Fibroblast of lung (primary cell): ENCODE measurements around the gene KRT8. TPM values are rescaled to one million over a fixed set of nuclear protein-coding genes. Genes with fewer than 3 reads are reported as not detected.

Experiments
- DNase-seq, 2 donors: peaks; one replicate each; pipeline versions ENCODE4 v3.0.0 to v3.0.0-alpha.2; 2010; ENCODE audit warnings: low read depth in 2 of 2
- H2AFZ ChIP-seq: 2 replicates; pipeline ENCODE4 v1.5.1; 2012; ENCODE audit warnings: low read length, control low read depth, inconsistent platforms
- H3K27ac ChIP-seq: 2 replicates; pipeline ENCODE4 v1.5.1; 2011; ENCODE audit warnings: low read length, control low read depth; ENCODE audit not compliant: insufficient read depth
- H3K27me3 ChIP-seq: 2 replicates; pipeline ENCODE4 v1.5.1; 2011; ENCODE audit warnings: mild to moderate bottlenecking, low read length; ENCODE audit not compliant: control insufficient read depth, insufficient read depth
- H3K36me3 ChIP-seq: 2 replicates; pipeline ENCODE4 v1.5.1; 2011; ENCODE audit warnings: low read length; ENCODE audit not compliant: control insufficient read depth, insufficient read depth
- H3K4me1 ChIP-seq: 2 replicates; pipeline ENCODE4 v1.5.1; 2011; ENCODE audit warnings: low read length; ENCODE audit not compliant: control insufficient read depth, insufficient read depth; ENCODE audit errors: extremely low read depth
- H3K4me2 ChIP-seq: 2 replicates; pipeline ENCODE4 v1.5.1; 2011; ENCODE audit warnings: low read length, control low read depth; ENCODE audit not compliant: insufficient read depth; ENCODE audit errors: extremely low read depth
- H3K4me3 ChIP-seq, 4 experiments: fragments of 200-600 bp in 1 of 4; sonication (generic) in 1 of 4; replicated peaks in 1 of 4; 2 replicates each; pipeline ENCODE4 v1.5.1; 2011 to 2016; ENCODE audit warnings: low read length in 4 of 4, low read depth in 3 of 4, mild to moderate bottlenecking in 3 of 4, control low read depth in 2 of 4, inconsistent platforms in 1 of 4, mixed read lengths in 1 of 4; ENCODE audit not compliant: insufficient read depth in 1 of 4; ENCODE audit errors: control extremely low read depth in 1 of 4
- H3K79me2 ChIP-seq: 2 replicates; pipeline ENCODE4 v1.5.1; 2012; ENCODE audit warnings: mild to moderate bottlenecking, low read length, inconsistent platforms; ENCODE audit not compliant: control insufficient read depth, insufficient read depth
- H3K9ac ChIP-seq: 2 replicates; pipeline ENCODE4 v1.5.1; 2011; ENCODE audit warnings: mild to moderate bottlenecking, low read length, control low read depth; ENCODE audit not compliant: insufficient read depth
- H3K9me3 ChIP-seq: 2 replicates; pipeline ENCODE4 v1.5.1; 2012; ENCODE audit warnings: low read depth, low read length; ENCODE audit not compliant: control insufficient read depth, insufficient read depth
- H4K20me1 ChIP-seq: 2 replicates; pipeline ENCODE4 v1.5.1; 2011; ENCODE audit warnings: low read length; ENCODE audit not compliant: control insufficient read depth, insufficient read depth; ENCODE audit errors: extremely low read depth
- CTCF ChIP-seq, 2 donors: IDR thresholded peaks in 1 of 2; conservative IDR thresholded peaks in 1 of 2; 1 replicate in 1 of 2; 2 replicates in 1 of 2; pipeline ENCODE4 v1.5.1; 2011 to 2012; ENCODE audit warnings: low read length in 2 of 2, control low read depth in 1 of 2, inconsistent platforms in 1 of 2, low read depth in 1 of 2, mild to moderate bottlenecking in 1 of 2
- EZH2 ChIP-seq: IDR thresholded peaks from 2 replicates; pipeline ENCODE4 v1.5.1; 2012; ENCODE audit warnings: low read length, control low read depth, mild to moderate bottlenecking; ENCODE audit errors: missing control alignments
- polyA plus RNA-seq, 2 donors: library from polyadenylated mRNA; depleted of rRNA in 1 of 2; stranded (reverse) in 1 of 2; unstranded in 1 of 2; fragments of >200 nt; gene quantifications; 2 replicates each; pipeline ENCODE4 v1.2.1, GENCODE V29; 2011 to 2012; ENCODE audit warnings: missing spikeins in 1 of 2
- total RNA-seq: library from RNA; depleted of rRNA; stranded (reverse); fragments of >200 nt; gene quantifications from 2 replicates; pipeline ENCODE4 v1.2.1, GENCODE V29; 2014

Gene KRT8
- total and polyA plus RNA-seq, 2 donors (not counting 1 experiment from before 2014, with no cell fraction given), result 0.66 to 16.3 TPM

GRCh38 chr12:52865090-52865944 lies 39.6 kb downstream of the KRT8 start:
- Histone ChIP-seq H3K4me2 (no peak overlapping the region), H3K9me3 (no peaks in the 10 kb centered on the region), H2AFZ (no peak overlapping the region), H3K9ac (no peak overlapping the region), H3K4me1 (peaks cover under 1% of the 10 kb centered on the region), H3K36me3 (no peaks in the 10 kb centered on the region), H3K27me3 (no peaks in the 10 kb centered on the region), H4K20me1 (no peaks in the 10 kb centered on the region), H3K27ac (no peak overlapping the region), H3K4me3 (no peak overlapping the region), H3K79me2 (no peaks in the 10 kb centered on the region)
- DNase-seq, result peak; percentile 59 to 73
- TF ChIP-seq EZH2 (no peak), CTCF (conservative IDR thresholded peaks at IDR 0.05 in 1 of 2, IDR thresholded peaks at IDR 0.05 in 1 of 2; ENCODE audit: low read depth in 1 of 2, low read length in 2 of 2) (peak; percentile 87 to 94)

- H3K36me3 ChIP-seq, result no peaks in the 10 kb centered on the region
- H2AFZ ChIP-seq, result no peak overlapping the region
- H3K4me2 ChIP-seq, result no peak overlapping the region
- H3K27me3 ChIP-seq, result no peaks in the 10 kb centered on the region
- no peak for DNase-seq
- H3K79me2 ChIP-seq, result no peaks in the 10 kb centered on the region
- no peak overlapping the region for H3K27ac ChIP-seq
- H3K9me3 ChIP-seq, result no peaks in the 10 kb centered on the region
- H3K9ac ChIP-seq, result no peak overlapping the region
- TF ChIP-seq EZH2, result no peak
- no peaks in the 10 kb centered on the region for H3K4me1 ChIP-seq
- no peaks in the 10 kb centered on the region for H4K20me1 ChIP-seq
- no peak overlapping the region for H3K4me3 ChIP-seq
Measured at GRCh38 chr12:52862023-52862422, 42.9 kb downstream of the KRT8 start.

- H4K20me1 ChIP-seq, result no peaks in the 10 kb centered on the region
- no peaks in the 10 kb centered on the region for H3K27me3 ChIP-seq
- H3K9me3 ChIP-seq, result no peaks in the 10 kb centered on the region
- H3K4me1 ChIP-seq, result no peaks in the 10 kb centered on the region
- no peaks in the 10 kb centered on the region for H3K79me2 ChIP-seq
- no peak for DNase-seq
- H3K9ac ChIP-seq, result no peak overlapping the region
- TF ChIP-seq EZH2 (no peak), CTCF (conservative IDR thresholded peaks at IDR 0.05 in 1 of 2, IDR thresholded peaks at IDR 0.05 in 1 of 2; ENCODE audit: low read depth in 1 of 2, low read length in 2 of 2) (no peak)
- no peak overlapping the region for H3K27ac ChIP-seq
- no peaks in the 10 kb centered on the region for H3K36me3 ChIP-seq
- H2AFZ ChIP-seq, result no peak overlapping the region
- H3K4me3 ChIP-seq, result no peak overlapping the region
- H3K4me2 ChIP-seq, result no peak overlapping the region
Measured at GRCh38 chr12:52861511-52861910, 43.4 kb downstream of the KRT8 start.
